HG02840 (cell line): ENCODE results near the gene REXO1.
"Not testable (repeated sequence)": the region's sequence is repeated elsewhere in the genome, so short reads cannot be mapped to it uniquely, and the experiment has no call there.

ENCODE experiments used
- ATAC-seq: cut with Tn5 transposase; IDR thresholded peaks from one replicate; pipeline ENCODE4 v1.9.1; 2021; ENCODE audit warnings: mild to moderate bottlenecking, moderate library complexity, moderate number of reproducible peaks; ENCODE audit not compliant: unreplicated experiment, low FRiP score

REXO1 gene

DNA sequence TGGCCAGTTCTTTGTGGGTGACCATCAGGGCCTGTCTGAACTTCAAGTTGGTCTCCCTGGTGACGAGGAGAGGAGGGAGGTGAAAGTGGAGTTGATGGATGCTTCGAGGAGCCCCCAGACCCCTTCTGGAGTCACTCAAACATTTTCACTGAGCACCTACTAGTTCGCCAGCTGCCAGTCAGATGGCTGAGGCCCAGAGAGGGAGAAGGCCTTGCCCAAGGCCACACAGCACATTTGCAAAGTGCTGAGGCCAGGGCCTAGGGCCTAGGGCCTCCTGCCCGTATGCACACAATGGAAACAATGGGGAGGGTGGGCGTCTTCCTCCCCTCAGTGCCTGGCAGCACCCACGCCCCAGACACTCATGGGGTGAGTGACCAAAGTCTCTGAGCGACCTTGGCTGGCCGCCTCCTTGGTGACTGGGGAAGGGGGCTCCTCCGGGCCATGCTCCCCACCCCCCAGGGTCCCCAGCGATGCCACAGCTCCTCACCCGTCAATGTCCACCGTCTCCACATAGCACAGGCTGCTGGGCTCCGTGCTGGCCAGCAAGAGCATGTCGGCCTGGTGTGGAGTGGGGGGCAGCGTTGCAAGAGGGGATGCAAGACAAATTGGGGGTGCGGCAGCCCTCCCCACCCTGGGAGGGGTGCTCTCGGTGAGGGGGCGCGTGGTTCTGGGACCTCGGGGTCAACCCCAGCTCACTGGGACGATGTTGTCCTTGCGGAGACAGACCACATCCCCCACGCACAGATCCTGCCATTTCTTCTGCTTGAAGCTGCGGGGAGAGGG is 42.7 kb downstream of the REXO1 start:
- no peak for ATAC-seq

DNA sequence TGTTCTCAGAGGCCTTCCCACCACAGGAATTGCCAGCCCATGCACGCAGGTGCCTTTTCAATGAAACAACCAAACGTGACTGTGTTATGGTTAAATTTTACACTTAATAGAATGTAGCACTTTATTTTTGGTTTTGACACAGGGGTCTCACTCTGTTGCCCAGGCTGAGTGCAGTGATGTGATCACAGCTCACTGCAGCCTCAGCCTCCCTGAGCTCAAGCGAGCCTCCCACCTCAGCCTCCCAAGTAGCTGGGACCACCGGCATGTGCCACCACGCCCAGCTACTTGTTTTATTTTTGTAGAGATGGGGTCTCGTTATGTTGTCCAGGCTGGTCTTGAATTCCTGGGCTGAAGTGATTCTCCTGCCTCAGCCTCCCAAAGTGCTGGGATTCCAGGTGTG is 43.4 kb downstream of the REXO1 start:
- no peak for ATAC-seq

DNA sequence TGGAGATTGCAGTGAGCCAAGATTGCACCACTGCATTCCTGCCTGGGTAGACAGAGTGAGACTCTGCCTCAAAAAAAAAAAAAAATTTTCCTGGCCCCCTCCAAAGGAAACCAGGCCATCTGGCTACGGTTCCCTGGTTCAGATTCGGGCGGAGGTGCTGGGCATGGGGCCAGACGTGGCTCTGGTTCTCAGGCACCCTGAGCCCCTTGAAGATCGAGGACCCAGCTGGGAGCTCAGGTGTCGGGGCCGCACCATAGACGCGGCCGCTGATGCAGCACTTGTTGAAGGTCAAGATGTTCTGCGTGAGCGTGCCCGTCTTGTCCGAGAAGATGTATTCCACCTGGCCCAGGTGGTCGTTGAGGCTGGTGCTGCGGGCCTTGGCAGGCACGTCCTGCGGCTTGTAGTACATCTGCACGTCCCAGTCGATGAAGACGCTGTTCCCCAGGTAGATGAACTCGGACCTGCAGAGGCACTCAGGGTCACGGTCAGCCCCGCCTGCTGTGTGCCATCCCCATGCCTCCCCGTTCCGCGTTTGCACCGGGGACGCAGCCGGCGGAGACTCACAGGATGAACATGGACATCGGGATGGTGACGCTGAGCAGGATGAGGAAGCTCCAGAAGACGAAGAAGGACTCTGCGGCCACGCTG is 48.5 kb downstream of the REXO1 start:
- ATAC-seq = no peak

DNA sequence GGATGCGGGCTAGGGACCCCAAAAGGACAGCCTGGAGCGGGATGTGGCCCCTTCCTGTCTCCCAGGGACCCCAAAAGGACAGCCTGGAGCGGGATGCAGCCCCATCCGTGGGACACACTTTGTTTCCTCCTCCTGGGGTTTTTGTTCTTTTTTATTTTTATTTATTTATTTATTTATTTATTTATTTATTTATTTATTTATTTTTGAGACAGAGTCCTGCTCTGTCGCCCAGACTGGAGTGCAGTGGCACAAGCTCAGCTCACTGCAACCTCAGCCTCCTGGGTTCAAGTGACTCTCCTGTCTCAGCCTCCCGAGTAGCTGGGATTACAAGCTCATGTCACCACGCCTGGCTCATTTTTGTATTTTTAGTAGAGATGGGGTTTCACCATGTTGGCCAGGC is 51.0 kb downstream of the REXO1 start:
- ATAC-seq = not testable (repeated sequence)

DNA sequence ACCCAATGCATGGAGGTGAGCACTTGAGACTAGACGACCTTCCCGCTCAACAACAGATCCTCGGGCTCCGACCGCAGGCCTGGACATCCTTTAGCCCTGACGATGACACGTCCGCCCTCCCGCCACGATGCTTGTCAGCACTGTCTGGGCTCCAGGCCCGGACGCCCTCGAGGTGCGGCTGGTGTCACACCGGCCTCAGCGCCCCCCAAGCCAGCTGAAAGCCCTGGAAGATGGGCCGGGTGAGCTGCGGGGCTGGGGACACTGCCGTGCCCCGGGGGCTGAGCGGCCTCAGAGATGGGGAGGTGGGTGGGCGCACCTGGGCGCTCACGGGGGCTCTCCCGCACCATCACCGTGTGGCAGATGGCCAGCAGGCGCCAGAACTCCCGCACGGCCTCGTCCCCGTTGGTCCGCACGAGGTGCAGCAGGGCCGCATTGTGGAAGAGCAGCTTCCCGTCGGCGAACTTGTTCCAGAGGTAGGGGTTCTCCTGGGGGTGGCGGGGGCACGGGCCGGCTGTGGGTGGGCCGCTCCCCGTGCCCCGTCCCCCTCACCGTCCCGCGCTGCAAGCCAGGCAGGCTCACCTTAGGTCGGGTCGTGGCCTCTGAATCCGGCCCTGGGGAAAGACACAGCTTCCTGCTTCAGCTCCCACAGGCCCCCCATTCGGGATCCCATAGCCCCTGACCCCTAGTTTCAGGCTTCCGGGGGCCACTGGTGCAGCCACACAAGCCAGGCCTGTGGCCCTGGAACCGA is 51.7 kb downstream of the REXO1 start:
- ATAC-seq = no peak

DNA sequence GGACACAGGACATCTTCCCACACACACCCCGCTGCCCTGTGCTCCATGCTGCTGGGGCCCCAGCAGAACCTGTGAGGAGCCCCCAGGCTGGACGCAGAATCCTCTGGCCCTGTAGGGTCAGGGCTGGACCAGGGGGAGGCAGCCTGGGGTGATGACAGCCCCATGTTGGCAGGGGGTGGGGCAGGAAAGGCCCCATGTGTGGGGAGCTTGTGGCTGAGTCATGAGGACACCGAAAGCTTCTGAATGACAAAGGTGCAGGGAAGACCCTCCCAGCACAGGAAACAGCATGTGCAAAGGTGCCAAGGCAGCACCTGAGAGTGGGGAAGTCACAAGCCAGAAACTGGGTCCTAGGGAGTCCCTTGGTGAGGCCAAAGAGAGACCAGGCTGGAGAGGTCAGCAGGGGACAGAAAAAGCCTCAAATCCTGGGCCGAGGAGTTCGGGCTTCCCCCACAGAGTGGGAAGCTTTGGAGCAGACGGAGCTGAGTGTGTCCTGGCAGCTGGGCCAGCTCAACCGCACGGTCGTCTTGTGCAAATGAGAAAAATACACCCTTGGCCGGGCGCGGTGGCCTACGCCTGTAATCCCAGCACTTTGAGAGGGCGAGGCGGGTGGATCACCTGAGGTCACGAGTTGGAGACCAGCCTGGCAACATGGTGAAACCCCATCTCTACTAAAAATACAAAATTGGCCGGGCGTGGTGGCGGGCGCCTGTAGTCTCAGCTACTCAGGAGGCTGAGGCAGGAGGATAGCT is 53.7 kb downstream of the REXO1 start:
- no peak for ATAC-seq

DNA sequence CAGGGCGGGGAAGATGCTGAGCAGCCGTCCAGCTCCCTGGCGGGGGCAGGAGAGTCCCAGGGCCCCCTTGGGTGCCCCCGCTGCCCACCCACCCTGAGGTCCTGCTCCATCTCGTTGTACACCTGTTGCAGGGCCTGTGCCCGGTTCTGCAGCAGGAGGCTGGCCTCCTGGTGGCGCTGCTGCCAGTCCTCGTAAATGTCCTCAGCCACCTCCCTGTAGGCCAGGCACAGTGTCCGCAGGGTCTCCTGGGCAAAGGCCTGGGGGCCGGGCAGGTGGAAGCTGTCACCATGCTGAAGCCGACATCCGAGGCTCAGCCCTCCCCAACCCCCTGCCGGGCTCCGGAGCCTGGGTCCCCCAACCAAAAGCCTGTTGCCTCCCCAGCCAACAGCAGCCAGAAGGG is 56.4 kb downstream of the REXO1 start:
- ATAC-seq = no peak

DNA sequence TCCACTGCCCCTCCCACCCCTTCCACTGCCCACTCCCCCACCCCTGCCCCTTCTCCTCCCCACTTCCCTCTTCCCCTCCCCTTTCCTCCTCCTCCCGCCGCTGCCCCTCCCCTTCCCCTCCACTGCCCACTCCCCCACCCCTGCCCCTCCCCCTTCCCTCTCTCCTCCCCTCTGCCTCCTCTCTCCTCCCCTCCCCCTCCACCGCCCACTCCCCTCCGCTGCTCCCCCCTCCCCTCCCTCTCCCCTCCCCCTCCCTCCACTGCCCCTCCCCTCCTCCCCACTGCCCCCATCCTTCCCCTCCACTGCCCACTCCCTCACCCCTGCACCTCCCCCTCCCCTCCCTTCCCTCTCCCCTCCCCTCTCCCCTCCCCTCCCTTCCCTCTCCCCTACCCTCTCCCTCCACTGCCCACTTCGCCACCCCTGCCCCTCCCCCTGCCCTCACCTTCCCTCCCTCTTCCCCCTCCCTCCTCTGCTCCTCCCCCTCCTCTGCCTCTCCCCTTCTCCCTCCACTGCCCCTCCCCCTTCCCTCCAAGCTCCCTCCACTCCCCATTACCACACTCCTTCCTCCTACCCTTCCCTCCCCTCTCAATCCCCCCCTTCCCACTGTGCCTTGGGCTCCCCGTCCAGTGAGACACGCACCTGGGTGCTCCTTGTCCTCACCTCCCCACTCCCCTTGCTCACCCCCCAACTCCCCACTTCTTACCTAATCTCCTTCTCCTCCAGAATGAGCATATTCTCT is 58.1 kb downstream of the REXO1 start:
- ATAC-seq = no peak

DNA sequence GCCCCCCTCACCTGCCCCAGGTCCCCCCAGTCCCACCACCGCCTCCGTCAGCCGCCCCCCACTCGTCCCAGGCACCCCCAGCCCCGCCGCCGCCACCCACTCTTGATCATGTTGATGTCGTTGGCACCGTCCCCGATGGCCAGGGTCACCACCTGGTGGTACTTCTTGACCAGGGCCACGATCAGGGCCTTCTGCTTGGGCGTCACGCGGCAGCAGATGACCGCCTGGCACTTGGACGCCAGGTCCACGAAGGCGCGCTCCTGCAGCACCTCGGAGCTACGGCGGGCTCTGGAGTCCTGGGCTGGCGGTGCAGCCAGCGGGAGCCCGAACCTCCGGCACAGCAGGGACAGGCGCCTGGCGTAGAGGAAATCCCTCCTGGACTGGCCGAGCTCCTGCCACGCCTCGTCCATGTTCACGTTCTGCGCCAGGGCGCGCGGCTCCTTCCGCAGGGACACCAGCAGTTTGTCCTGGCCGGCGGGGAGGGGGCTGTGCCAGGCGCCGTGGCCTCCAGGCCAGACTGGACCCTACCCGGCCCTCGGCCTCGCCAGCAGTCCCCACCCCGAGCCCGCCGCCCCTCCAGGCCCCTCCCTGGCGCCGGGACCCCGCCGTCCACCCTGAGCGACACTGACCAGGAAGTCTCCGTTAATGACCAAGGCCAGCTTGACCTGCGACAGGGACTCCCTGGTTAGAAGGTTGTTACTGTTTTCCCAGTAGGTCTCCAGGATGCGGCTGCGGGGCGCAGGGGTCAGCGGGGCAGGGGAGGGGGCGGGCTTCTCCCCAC is 58.8 kb downstream of the REXO1 start:
- no peak for ATAC-seq

DNA sequence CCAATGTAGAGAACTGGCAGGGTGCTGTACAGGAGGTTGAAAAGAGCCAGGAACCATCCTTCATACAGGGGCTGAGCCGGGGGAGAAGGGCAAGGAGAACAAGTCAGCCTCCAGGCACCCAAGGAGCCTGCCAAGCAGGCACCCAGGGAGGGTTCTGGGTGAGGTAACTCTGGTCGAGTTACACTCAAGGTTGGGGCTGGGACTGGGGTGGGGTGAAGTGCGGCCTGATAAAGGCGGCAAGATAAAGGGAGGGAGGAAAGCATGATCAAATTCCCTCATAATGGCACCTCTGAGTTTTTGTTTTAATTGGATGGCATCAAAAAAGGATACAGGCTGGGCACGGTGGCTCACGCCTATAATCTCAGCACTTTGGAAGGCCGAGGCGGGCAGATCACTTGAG is 61.2 kb downstream of the REXO1 start:
- no peak for ATAC-seq

DNA sequence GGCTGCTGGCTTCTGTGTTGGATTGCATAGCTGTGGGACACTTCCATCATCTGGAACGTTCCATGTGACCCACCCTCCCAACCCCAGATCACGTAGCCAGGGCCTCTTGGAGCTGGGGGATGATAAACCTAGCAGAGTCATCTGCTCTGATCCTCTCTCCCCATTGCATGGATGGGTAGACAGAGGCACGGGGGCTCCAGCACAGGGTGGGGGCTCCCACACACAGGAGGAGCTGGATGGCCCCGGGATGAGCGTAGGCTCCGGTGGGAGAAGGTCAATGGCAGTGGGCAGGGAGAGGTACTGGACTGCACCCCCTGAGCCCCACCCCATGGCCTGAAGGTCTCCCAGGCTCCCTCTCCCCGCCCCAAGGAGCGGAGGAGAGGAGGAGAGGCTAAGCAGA is 61.6 kb downstream of the REXO1 start:
- ATAC-seq = no peak

DNA sequence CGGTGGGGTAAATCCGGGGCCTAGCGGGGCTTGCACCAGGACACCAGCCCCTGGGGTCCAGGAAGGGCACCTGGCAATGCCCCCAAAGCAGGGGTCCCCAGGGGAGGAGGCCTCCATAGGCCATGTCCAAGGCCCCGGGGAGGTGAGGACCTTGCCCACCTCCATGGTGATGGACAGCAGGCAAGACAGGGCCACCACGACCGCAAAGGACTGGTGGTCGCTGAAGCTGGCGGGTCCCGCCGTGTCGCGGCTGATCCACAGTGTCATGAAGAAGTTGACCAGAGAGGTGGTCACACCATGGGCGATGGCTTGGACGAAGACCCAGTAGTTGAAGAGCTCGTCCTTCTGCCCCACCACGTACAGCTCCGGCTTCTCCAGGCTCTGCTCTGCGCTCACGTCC is 63.0 kb downstream of the REXO1 start:
- no peak for ATAC-seq

DNA sequence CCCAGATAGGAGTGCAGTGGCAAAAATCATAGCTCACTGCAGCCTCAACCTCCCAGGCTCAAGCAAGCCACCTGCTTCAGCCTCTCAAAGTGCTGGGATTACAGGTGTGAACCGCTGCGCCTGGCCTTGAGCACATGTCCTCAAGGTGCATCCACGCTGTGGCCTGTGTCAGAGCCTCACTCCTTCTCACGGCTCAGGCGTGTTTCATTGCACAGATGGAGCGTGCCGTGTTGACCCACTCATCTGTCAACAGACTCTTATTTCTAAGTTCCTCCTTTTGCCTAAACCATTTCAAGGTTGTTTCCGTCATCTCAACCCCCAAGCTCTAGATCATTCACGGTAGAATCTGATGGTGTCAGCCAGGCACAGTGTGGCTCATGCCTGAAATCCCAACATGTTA is 64.4 kb downstream of the REXO1 start:
- ATAC-seq = no peak

DNA sequence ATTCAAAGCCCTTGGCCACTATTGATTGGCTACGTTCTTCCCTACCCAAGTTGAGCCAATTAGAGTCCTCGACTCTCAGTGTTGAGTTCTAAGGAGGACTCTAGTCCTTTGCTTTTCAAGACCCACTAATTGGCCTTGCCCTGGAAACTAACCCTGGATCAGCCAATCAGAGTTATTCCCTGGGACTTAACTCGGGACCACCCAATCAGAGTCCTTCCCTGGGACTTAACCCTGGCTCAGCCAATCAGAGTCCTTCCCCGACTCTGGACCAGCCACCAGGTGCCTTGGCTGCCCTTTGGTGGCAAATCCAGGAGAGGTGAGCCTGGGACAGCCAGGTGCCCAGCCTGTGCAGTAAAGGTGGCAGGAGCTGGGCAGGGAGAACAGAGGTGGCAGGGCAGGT is 64.9 kb downstream of the REXO1 start:
- no peak for ATAC-seq

DNA sequence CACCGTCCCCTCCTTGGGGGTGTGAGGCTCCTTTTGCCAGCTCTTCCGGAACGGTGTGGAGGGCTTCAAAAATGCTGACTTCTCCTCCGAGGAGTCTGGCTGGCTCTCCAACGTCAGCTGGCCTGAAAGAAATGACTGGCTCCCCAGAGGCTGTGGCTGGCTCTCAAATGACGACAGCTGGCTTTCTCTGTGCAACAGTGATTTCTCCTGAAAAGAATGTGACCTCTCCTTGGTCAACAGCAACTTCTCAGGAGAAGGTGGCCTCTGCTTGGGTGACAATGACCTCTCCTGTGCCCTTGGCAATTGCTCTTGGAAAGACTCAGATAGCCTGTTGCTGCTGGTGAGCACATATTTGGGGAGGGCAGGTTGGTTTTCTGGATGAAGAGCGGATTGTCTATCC is 65.8 kb downstream of the REXO1 start:
- ATAC-seq = no peak

DNA sequence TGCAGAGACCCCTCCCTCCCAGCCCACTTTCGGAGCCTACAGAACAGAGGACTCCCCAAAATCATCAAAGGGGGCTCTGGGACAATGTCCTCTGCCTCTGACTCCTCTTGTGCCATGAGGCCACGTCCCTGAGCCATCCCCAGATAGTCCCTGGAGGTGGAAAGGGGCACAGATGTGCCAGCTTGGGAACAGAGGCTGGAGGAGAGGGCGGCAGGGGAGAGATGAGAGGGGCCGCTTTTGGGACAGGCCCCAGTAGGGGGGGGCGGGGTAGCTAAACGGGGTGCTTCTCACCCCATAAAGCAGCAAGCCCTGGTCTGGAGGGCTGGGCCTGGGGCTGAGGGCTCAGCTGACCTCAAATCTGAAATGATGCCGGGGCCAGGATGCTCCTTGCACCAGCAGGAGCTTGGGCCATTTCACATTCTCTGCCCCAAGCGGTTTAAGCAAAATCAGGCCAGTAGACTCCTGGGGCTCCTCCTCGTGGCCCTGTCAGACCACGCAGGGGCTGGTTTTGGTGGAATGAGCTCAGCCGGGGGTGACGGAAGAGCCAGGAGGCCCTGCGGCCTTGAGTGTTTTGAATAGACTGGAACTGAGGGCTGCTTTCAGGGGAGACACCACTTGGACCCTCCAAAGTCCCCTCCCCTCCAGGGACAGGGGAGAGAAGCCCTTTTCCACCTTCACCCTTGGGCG is 67.9 kb downstream of the REXO1 start:
- no peak for ATAC-seq

DNA sequence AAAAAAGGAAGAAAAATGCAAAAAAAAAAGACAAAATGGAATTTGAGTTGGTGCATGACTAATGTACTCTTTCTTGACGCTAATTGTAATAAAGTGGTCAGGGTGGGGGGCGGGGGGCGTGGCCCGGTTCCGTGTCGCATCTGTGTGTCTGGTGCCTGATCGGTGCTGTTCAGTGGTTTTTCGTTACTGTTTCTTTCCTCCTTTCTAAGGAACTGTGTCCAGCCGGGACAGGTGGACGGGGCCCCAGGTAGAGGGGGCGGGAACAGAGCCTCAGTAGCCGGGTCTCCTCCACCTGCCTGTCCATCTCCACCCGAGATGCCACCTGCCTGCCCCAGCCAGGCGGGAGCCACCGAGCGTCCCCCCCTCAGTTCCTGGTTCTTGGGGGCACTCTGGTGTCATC is 68.7 kb downstream of the REXO1 start:
- ATAC-seq = no peak

DNA sequence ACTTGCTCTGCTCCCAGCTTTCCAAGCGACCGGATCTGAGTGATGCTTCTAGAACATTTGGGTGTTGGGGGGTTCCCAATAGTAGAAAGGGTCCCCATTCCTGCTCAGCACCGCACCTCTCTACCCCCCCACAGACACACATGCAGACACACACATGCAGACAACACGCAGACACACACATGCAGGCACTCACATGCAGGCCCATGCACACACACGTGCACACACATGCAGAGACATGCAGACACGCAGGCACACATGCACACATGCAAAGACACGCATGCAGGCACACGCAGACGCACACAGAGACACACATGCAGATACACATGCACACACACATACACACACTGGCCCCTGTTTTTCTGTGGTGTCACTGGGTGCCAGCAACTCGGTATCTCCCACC is 71.1 kb downstream of the REXO1 start:
- no peak for ATAC-seq

DNA sequence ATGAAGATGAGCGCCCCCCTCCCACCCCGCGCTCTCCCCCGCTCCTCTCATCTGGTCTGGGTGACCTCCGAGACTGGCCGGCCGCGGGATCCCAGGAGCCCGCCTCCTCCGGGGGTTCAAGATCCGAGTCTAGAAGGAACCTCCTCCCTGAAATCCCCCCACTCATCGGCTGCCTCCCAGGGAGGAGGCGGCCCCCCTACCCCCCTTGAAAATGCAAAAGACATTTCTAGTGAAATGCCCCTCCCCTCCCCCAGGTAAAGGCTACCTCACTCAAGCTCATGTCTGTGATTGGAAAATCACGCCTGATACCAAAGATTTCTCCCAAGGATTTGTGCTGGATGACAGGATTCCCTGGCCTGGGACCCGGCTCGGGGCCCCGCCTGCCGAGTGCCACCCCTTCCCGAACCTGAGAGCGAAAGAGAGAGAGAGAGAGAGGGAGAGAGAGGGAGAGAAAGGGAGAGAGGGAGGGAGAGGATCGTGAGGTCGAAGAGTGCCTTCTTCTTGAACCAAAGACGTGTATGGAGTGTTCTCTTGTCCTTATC is 71.6 kb downstream of the REXO1 start:
- ATAC-seq = no peak
